Natural killer cell (primary cell): ENCODE data around the gene VCAN. TPM values are rescaled to one million over a fixed set of nuclear protein-coding genes. Genes with fewer than 3 reads are reported as not detected.
A peak's percentile ranks its signal among the peaks of the same experiment; 100 is the strongest.

Experiments
- ATAC-seq, 3 donors: fragments of 150-1000 bp in 2 of 3; fragments of 200-7000 bp in 1 of 3; cut with Tn5 transposase; 1 replicate in 1 of 3; 2 replicates in 2 of 3; pipeline ENCODE4 v1.10.0; 2021; ENCODE audit warnings: mild to moderate bottlenecking in 2 of 3, moderate library complexity in 2 of 3
- DNase-seq, 2 donors: peaks; one replicate each; pipeline versions ENCODE4 v3.0.0 to v3.0.0-alpha.2; 2013 to 2021; ENCODE audit warnings: mixed read lengths in 1 of 2
- H3K27ac ChIP-seq: one replicate; pipeline ENCODE4 v1.5.1; 2013; ENCODE audit warnings: mild to moderate bottlenecking, low read length
- H3K27me3 ChIP-seq: one replicate; pipeline ENCODE4 v1.6.1; 2013; ENCODE audit warnings: low read length; ENCODE audit not compliant: control insufficient read depth, insufficient read depth
- H3K36me3 ChIP-seq: one replicate; pipeline ENCODE4 v1.6.1; 2013; ENCODE audit warnings: low read length; ENCODE audit not compliant: control insufficient read depth, insufficient read depth
- H3K4me1 ChIP-seq: one replicate; pipeline ENCODE4 v1.6.1; 2013; ENCODE audit warnings: low read length; ENCODE audit not compliant: control insufficient read depth, insufficient read depth
- H3K4me3 ChIP-seq: one replicate; pipeline ENCODE4 v1.5.1; 2013; ENCODE audit warnings: low read length
- H3K9me3 ChIP-seq: one replicate; pipeline ENCODE4 v1.6.1; 2013; ENCODE audit warnings: low read length; ENCODE audit not compliant: control insufficient read depth, insufficient read depth
- H3K27ac Mint-ChIP-seq, 2 donors: one replicate each; pipeline ENCODE4 v1.8.0; 2022; ENCODE audit warnings: mild to moderate bottlenecking in 2 of 2, mixed read lengths in 2 of 2, moderate library complexity in 1 of 2
- H3K27me3 Mint-ChIP-seq, 2 donors: one replicate each; pipeline ENCODE4 v1.8.0; 2022; ENCODE audit warnings: low read depth in 2 of 2, mixed read lengths in 2 of 2
- H3K36me3 Mint-ChIP-seq: one replicate; pipeline ENCODE4 v1.8.0; 2022; ENCODE audit warnings: mixed read lengths
- H3K4me1 Mint-ChIP-seq, 2 donors: one replicate each; pipeline ENCODE4 v1.8.0; 2022; ENCODE audit warnings: mixed read lengths in 2 of 2
- H3K4me3 Mint-ChIP-seq: one replicate; pipeline ENCODE4 v1.8.0; 2022; ENCODE audit warnings: mild to moderate bottlenecking, moderate library complexity, mixed read lengths
- H3K9me3 Mint-ChIP-seq, 2 donors: one replicate each; pipeline ENCODE4 v1.8.0; 2022; ENCODE audit warnings: mixed read lengths in 2 of 2
- WGBS: methylation state at CpG from one replicate; pipeline ENCODE4 v1.1.7; 2013; ENCODE audit warnings: missing lambda C conversion rate; ENCODE audit not compliant: insufficient coverage; 5-methylcytosine and 5-hydroxymethylcytosine counted together
- intact Hi-C: fragments of 100-400 bp; cut with micrococcal nuclease; formaldehyde crosslinking; loops from one replicate; pipeline ENCODE4 v1.14.2; 2022
- total RNA-seq, 4 donors: library from RNA; stranded (reverse); fragments of 120-200 nt in 1 of 4; gene quantifications; one replicate each; pipeline versions ENCODE4 v1.2.3 to v1.2.4, GENCODE V29; 2013 to 2022
- TF ChIP-seq, protein P1 (sequence below): fragments of 200-600 bp; IDR thresholded peaks from one replicate; pipeline ENCODE4 v1.8.0; 2022; ENCODE audit warnings: antibody characterized with exemption

VCAN gene
- total RNA-seq, 3 donors from 2014 or later (not counting 1 experiment from before 2014, with no cell fraction given), result 2.3 to 60.1 (median 28.4) TPM

GRCh38 chr5:83428126-83428525 is 43.4 kb upstream of the VCAN start:
- H3K4me3 Mint-ChIP-seq, result no peak overlapping the region
- no peaks in the 10 kb centered on the region for H3K9me3 Mint-ChIP-seq
- no CpG with 5 or more reads among the region's 1 CpG for WGBS
- Histone ChIP-seq H3K9me3 (no peaks in the 10 kb centered on the region), H3K27ac (no peak overlapping the region), H3K36me3 (no peaks in the 10 kb centered on the region), H3K4me1 (no peaks in the 10 kb centered on the region), H3K27me3 (no peaks in the 10 kb centered on the region), H3K4me3 (no peak overlapping the region)
- ATAC-seq (no peak), DNase-seq (no peak)
- intact Hi-C loops, result no loop called here
- no peak overlapping the region for H3K27ac Mint-ChIP-seq
- TF ChIP-seq, protein P1, sequence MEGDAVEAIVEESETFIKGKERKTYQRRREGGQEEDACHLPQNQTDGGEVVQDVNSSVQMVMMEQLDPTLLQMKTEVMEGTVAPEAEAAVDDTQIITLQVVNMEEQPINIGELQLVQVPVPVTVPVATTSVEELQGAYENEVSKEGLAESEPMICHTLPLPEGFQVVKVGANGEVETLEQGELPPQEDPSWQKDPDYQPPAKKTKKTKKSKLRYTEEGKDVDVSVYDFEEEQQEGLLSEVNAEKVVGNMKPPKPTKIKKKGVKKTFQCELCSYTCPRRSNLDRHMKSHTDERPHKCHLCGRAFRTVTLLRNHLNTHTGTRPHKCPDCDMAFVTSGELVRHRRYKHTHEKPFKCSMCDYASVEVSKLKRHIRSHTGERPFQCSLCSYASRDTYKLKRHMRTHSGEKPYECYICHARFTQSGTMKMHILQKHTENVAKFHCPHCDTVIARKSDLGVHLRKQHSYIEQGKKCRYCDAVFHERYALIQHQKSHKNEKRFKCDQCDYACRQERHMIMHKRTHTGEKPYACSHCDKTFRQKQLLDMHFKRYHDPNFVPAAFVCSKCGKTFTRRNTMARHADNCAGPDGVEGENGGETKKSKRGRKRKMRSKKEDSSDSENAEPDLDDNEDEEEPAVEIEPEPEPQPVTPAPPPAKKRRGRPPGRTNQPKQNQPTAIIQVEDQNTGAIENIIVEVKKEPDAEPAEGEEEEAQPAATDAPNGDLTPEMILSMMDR, result no peak
- H3K36me3 Mint-ChIP-seq, result no peaks in the 10 kb centered on the region
- no peaks in the 10 kb centered on the region for H3K4me1 Mint-ChIP-seq
- H3K27me3 Mint-ChIP-seq, result no peaks in the 10 kb centered on the region

- Mint-ChIP-seq H3K4me1 (no peaks in the 10 kb centered on the region), H3K36me3 (no peaks in the 10 kb centered on the region), H3K9me3 (no peaks in the 10 kb centered on the region), H3K4me3 (no peak overlapping the region), H3K27me3 (no peaks in the 10 kb centered on the region), H3K27ac (no peak overlapping the region)
- TF ChIP-seq, protein P1, result no peak
- WGBS, result 85% methylated on average over 6 of the region's 6 CpGs
- DNase-seq, result no peak
- H3K9me3 ChIP-seq, result no peaks in the 10 kb centered on the region
- intact Hi-C loops, result no loop called here
- H3K4me1 ChIP-seq, result no peaks in the 10 kb centered on the region
- H3K36me3 ChIP-seq, result no peaks in the 10 kb centered on the region
- no peak overlapping the region for H3K4me3 ChIP-seq
- no peaks in the 10 kb centered on the region for H3K27me3 ChIP-seq
- ATAC-seq, result no peak
- no peak overlapping the region for H3K27ac ChIP-seq
Measured at GRCh38 chr5:83428890-83429289, 42.7 kb upstream of the VCAN start.

- no peak overlapping the region for H3K4me3 ChIP-seq
- no peaks in the 10 kb centered on the region for H3K9me3 ChIP-seq
- DNase-seq (peak in 1 of 2 donors; percentile 71), ATAC-seq (peak in 2 of 3 donors; percentile 77 to 81)
- no peak overlapping the region for H3K27ac Mint-ChIP-seq
- intact Hi-C loops, result loop anchor here (1.0 to 2.0 kb wide), 2 partner anchors 789 to 1080 kb away; no protein-coding TSS in a partner anchor
- WGBS, result 44% methylated on average over 13 of the region's 13 CpGs
- no peaks in the 10 kb centered on the region for H3K27me3 ChIP-seq
- no peaks in the 10 kb centered on the region for H3K27me3 Mint-ChIP-seq
- no peaks in the 10 kb centered on the region for H3K9me3 Mint-ChIP-seq
- H3K36me3 ChIP-seq, result no peaks in the 10 kb centered on the region
- no peaks in the 10 kb centered on the region for H3K36me3 Mint-ChIP-seq
- no peaks in the 10 kb centered on the region for H3K4me1 Mint-ChIP-seq
- no peaks in the 10 kb centered on the region for H3K4me1 ChIP-seq
- no peak overlapping the region for H3K4me3 Mint-ChIP-seq
- H3K27ac ChIP-seq, result no peak overlapping the region
- TF ChIP-seq, protein P1, result peak; percentile 65
Measured at GRCh38 chr5:83430130-83431010, 41.2 kb upstream of the VCAN start.
